NCI-H1436 treated with DMSO at 0.1 percent for 48 hours (cell line): ENCODE measurements around the gene DIMT1.

Source experiments
- DNase-seq: peaks from one replicate; lab custom pipeline; 2025; lab: John Stamatoyannopoulos, UW

DIMT1 gene

GRCh38 chr5:62403411-62404250 lies at the start of gene DIMT1:
TSS of gene DIMT1 (minus strand) at chr5:62403905. CDS start at chr5:62403772, 133 bp downstream.
- DNase-seq: peak; percentile 88

GRCh38 chr5:62450259-62450658 lies 46.6 kb upstream of the DIMT1 start:
- DNase-seq: no peak

GRCh38 chr5:62448528-62448927 lies 44.8 kb upstream of the DIMT1 start:
- no peak for DNase-seq

- DNase-seq: no peak
Observed at GRCh38 chr5:62432621-62433064, 28.9 kb upstream of the DIMT1 start.

- DNase-seq: no peak
Observed at GRCh38 chr5:62431735-62432620, 28.3 kb upstream of the DIMT1 start.

- no peak for DNase-seq
Observed at GRCh38 chr5:62424763-62425162, 21.1 kb upstream of the DIMT1 start.

GRCh38 chr5:62421414-62421813 lies 17.7 kb upstream of the DIMT1 start:
- no peak for DNase-seq

GRCh38 chr5:62419609-62420008 lies 15.9 kb upstream of the DIMT1 start:
- no peak for DNase-seq

- DNase-seq: no peak
Observed at GRCh38 chr5:62418462-62419076, 14.9 kb upstream of the DIMT1 start.

- no peak for DNase-seq
Observed at GRCh38 chr5:62413711-62414110, 10.0 kb upstream of the DIMT1 start.

- peak; percentile 98 for DNase-seq
Observed at GRCh38 chr5:62412549-62413329, 9.0 kb upstream of the DIMT1 start, which contains the start of gene IPO11. TSS of gene IPO11 (plus strand) at chr5:62412763. CDS start at chr5:62437280, 24,517 bp downstream.

- DNase-seq: no peak
Observed at GRCh38 chr5:62395210-62395950, 8.3 kb downstream of the DIMT1 start.

- DNase-seq: no peak
Observed at GRCh38 chr5:62386824-62387223, 16.9 kb downstream of the DIMT1 start.

GRCh38 chr5:62385816-62386400 lies 17.8 kb downstream of the DIMT1 start:
- no peak for DNase-seq

GRCh38 chr5:62385131-62385530 lies 18.6 kb downstream of the DIMT1 start:
- no peak for DNase-seq

GRCh38 chr5:62376064-62376463 lies 27.6 kb downstream of the DIMT1 start:
- no peak for DNase-seq

- DNase-seq: no peak
Observed at GRCh38 chr5:62375627-62376026, 28.1 kb downstream of the DIMT1 start.

GRCh38 chr5:62374090-62374489 lies 29.6 kb downstream of the DIMT1 start:
- DNase-seq: no peak

- no peak for DNase-seq
Observed at GRCh38 chr5:62373382-62373781, 30.3 kb downstream of the DIMT1 start.

- DNase-seq: no peak
Observed at GRCh38 chr5:62372600-62372999, 31.1 kb downstream of the DIMT1 start.
